Memory B cell (primary cell): ENCODE data around the gene PMM2.
"Not testable (repeated sequence)": the region's sequence is repeated elsewhere in the genome, so short reads cannot be mapped to it uniquely, and the experiment has no call there.

ENCODE experiments used
- ATAC-seq: fragments of 150-1000 bp; cut with Tn5 transposase; 2 replicates; pipeline ENCODE4 v1.10.0; 2021; ENCODE audit warnings: low read depth, mild to moderate bottlenecking, moderate library complexity
- DNase-seq, 2 donors: peaks; one replicate each; pipeline ENCODE4 v3.0.0; 2022; ENCODE audit warnings: low spot score in 2 of 2
- H3K27ac Mint-ChIP-seq: one replicate; pipeline ENCODE4 v1.8.0; 2022; ENCODE audit warnings: mild to moderate bottlenecking, moderate library complexity, mixed read lengths
- H3K27me3 Mint-ChIP-seq: one replicate; pipeline ENCODE4 v1.8.0; 2022; ENCODE audit warnings: mixed read lengths
- H3K36me3 Mint-ChIP-seq: one replicate; pipeline ENCODE4 v1.8.0; 2022; ENCODE audit warnings: mild to moderate bottlenecking, mixed read lengths
- H3K4me1 Mint-ChIP-seq: one replicate; pipeline ENCODE4 v1.8.0; 2022; ENCODE audit warnings: mixed read lengths
- H3K4me3 Mint-ChIP-seq: one replicate; pipeline ENCODE4 v1.8.0; 2022; ENCODE audit warnings: mild to moderate bottlenecking, moderate library complexity, mixed read lengths
- H3K9me3 Mint-ChIP-seq: one replicate; pipeline ENCODE4 v1.8.0; 2022; ENCODE audit warnings: mixed read lengths

PMM2 gene

GRCh38 chr16:8816967-8817655 lies 19.5 kb downstream of the PMM2 start:
- Mint-ChIP-seq H3K27me3 (no peaks in the 10 kb centered on the region), H3K36me3 (peaks cover 28% of the 10 kb centered on the region), H3K27ac (no peak overlapping the region), H3K9me3 (no peaks in the 10 kb centered on the region), H3K4me1 (peaks cover 14% of the 10 kb centered on the region), H3K4me3 (no peak overlapping the region)
- ATAC-seq (no peak), DNase-seq (no peak)

- Mint-ChIP-seq H3K9me3 (no peaks in the 10 kb centered on the region), H3K27me3 (no peaks in the 10 kb centered on the region), H3K4me1 (peaks cover 19% of the 10 kb centered on the region), H3K36me3 (peaks cover 21% of the 10 kb centered on the region), H3K4me3 (no peak overlapping the region), H3K27ac (peak overlapping the region; percentile 19)
- ATAC-seq (peak; percentile 93), DNase-seq (no peak)
Observed at GRCh38 chr16:8818504-8819270, 21.0 kb downstream of the PMM2 start.

- ATAC-seq (no peak), DNase-seq (no peak)
- Mint-ChIP-seq H3K27me3 (no peaks in the 10 kb centered on the region), H3K27ac (peak overlapping the region; percentile 19), H3K9me3 (no peaks in the 10 kb centered on the region), H3K36me3 (peaks cover 17% of the 10 kb centered on the region), H3K4me3 (no peak overlapping the region), H3K4me1 (peaks cover 19% of the 10 kb centered on the region)
Observed at GRCh38 chr16:8819411-8820034, 21.9 kb downstream of the PMM2 start.

- H3K36me3 Mint-ChIP-seq = peaks cover 4% of the 10 kb centered on the region
- no peak overlapping the region for H3K4me3 Mint-ChIP-seq
- H3K9me3 Mint-ChIP-seq = no peaks in the 10 kb centered on the region
- H3K27ac Mint-ChIP-seq = no peak overlapping the region
- peaks cover 17% of the 10 kb centered on the region for H3K4me1 Mint-ChIP-seq
- ATAC-seq (no peak), DNase-seq (no peak)
- H3K27me3 Mint-ChIP-seq = no peaks in the 10 kb centered on the region
Observed at GRCh38 chr16:8822403-8822802, 24.8 kb downstream of the PMM2 start.

GRCh38 chr16:8826278-8826879 lies 28.7 kb downstream of the PMM2 start:
- DNase-seq (no peak), ATAC-seq (no peak)
- Mint-ChIP-seq H3K4me3 (no peak overlapping the region), H3K9me3 (no peaks in the 10 kb centered on the region), H3K36me3 (peaks cover 9% of the 10 kb centered on the region), H3K4me1 (peaks cover 11% of the 10 kb centered on the region), H3K27ac (no peak overlapping the region), H3K27me3 (no peaks in the 10 kb centered on the region)

GRCh38 chr16:8828541-8829165 lies 31.0 kb downstream of the PMM2 start:
- ATAC-seq = no peak
- H3K9me3 Mint-ChIP-seq = no peaks in the 10 kb centered on the region
- H3K27ac Mint-ChIP-seq = no peak overlapping the region
- no peak overlapping the region for H3K4me3 Mint-ChIP-seq
- H3K27me3 Mint-ChIP-seq = no peaks in the 10 kb centered on the region
- no peak for DNase-seq
- H3K4me1 Mint-ChIP-seq = peaks cover 14% of the 10 kb centered on the region
- H3K36me3 Mint-ChIP-seq = peaks cover 11% of the 10 kb centered on the region

- no peak for ATAC-seq
- Mint-ChIP-seq H3K9me3 (no peaks in the 10 kb centered on the region), H3K4me3 (no peak overlapping the region), H3K27me3 (no peaks in the 10 kb centered on the region), H3K36me3 (peaks cover 11% of the 10 kb centered on the region), H3K4me1 (peaks cover 17% of the 10 kb centered on the region), H3K27ac (no peak overlapping the region)
- no peak for DNase-seq
Observed at GRCh38 chr16:8831450-8831849, 33.8 kb downstream of the PMM2 start.

- no peaks in the 10 kb centered on the region for H3K27me3 Mint-ChIP-seq
- ATAC-seq (peak; percentile 42), DNase-seq (no peak)
- peak overlapping the region; percentile 62 for H3K27ac Mint-ChIP-seq
- H3K36me3 Mint-ChIP-seq = peaks cover 11% of the 10 kb centered on the region
- peaks cover 17% of the 10 kb centered on the region for H3K4me1 Mint-ChIP-seq
- no peaks in the 10 kb centered on the region for H3K9me3 Mint-ChIP-seq
- H3K4me3 Mint-ChIP-seq = peak overlapping the region; percentile 82
Observed at GRCh38 chr16:8831871-8832716, 34.5 kb downstream of the PMM2 start.

- peaks cover 11% of the 10 kb centered on the region for H3K36me3 Mint-ChIP-seq
- no peak overlapping the region for H3K4me3 Mint-ChIP-seq
- peaks cover 17% of the 10 kb centered on the region for H3K4me1 Mint-ChIP-seq
- no peak overlapping the region for H3K27ac Mint-ChIP-seq
- DNase-seq (no peak), ATAC-seq (no peak)
- no peaks in the 10 kb centered on the region for H3K27me3 Mint-ChIP-seq
- H3K9me3 Mint-ChIP-seq = no peaks in the 10 kb centered on the region
Observed at GRCh38 chr16:8832717-8833105, 35.1 kb downstream of the PMM2 start.

GRCh38 chr16:8836797-8837196 lies 39.2 kb downstream of the PMM2 start:
- not testable (repeated sequence) for H3K27ac Mint-ChIP-seq, H3K4me3 Mint-ChIP-seq, DNase-seq, H3K27me3 Mint-ChIP-seq, H3K36me3 Mint-ChIP-seq, H3K9me3 Mint-ChIP-seq, ATAC-seq
- peaks cover 10% of the 10 kb centered on the region for H3K4me1 Mint-ChIP-seq

GRCh38 chr16:8837594-8837993 lies 40.0 kb downstream of the PMM2 start:
- not testable (repeated sequence) for DNase-seq, ATAC-seq, H3K27me3 Mint-ChIP-seq, H3K27ac Mint-ChIP-seq, H3K36me3 Mint-ChIP-seq, H3K9me3 Mint-ChIP-seq, H3K4me3 Mint-ChIP-seq
- H3K4me1 Mint-ChIP-seq = peaks cover 10% of the 10 kb centered on the region

GRCh38 chr16:8842016-8842415 lies 44.4 kb downstream of the PMM2 start:
- not testable (repeated sequence) for H3K9me3 Mint-ChIP-seq, H3K4me1 Mint-ChIP-seq, H3K4me3 Mint-ChIP-seq, H3K27me3 Mint-ChIP-seq, DNase-seq, ATAC-seq, H3K36me3 Mint-ChIP-seq
- H3K27ac Mint-ChIP-seq = peak overlapping the region; percentile 21

GRCh38 chr16:8843296-8843695 lies 45.7 kb downstream of the PMM2 start:
- not testable (repeated sequence) for DNase-seq, H3K9me3 Mint-ChIP-seq, H3K36me3 Mint-ChIP-seq, H3K27ac Mint-ChIP-seq, H3K4me3 Mint-ChIP-seq, H3K27me3 Mint-ChIP-seq, ATAC-seq, H3K4me1 Mint-ChIP-seq
